ENCODE measurements around the gene ATF7IP.
"Not testable (repeated sequence)": the region's sequence is repeated elsewhere in the genome, so short reads cannot be mapped to it uniquely, and the experiment has no call there.

Gene ATF7IP

GRCh38 chr12:14394317-14395073, 29.0 kb downstream of the ATF7IP start:
- H3K4me3 ChIP-seq (ENCODE audit: control insufficient read depth, low read depth, low read length) = no peak overlapping the region
- no peak for TF ChIP-seq CTCF (conservative IDR thresholded peaks at IDR 0.05; ENCODE audit: control insufficient read depth, insufficient read depth, low read depth, low read length)
- DNase-seq (ENCODE audit: low read depth) = peak; percentile 75

GRCh38 chr12:14395074-14395778, 29.7 kb downstream of the ATF7IP start:
- no peak for TF ChIP-seq CTCF (conservative IDR thresholded peaks at IDR 0.05; ENCODE audit: control insufficient read depth, insufficient read depth, low read depth, low read length)
- H3K4me3 ChIP-seq (ENCODE audit: control insufficient read depth, low read depth, low read length) = no peak overlapping the region
- no peak for DNase-seq (ENCODE audit: low read depth)

- no peak for DNase-seq (ENCODE audit: low read depth)
- TF ChIP-seq CTCF (conservative IDR thresholded peaks at IDR 0.05; ENCODE audit: control insufficient read depth, insufficient read depth, low read depth, low read length) = no peak
- H3K4me3 ChIP-seq (ENCODE audit: control insufficient read depth, low read depth, low read length) = no peak overlapping the region
Measured at GRCh38 chr12:14396071-14396470, 30.6 kb downstream of the ATF7IP start.

- DNase-seq (ENCODE audit: low read depth) = peak; percentile 56
- TF ChIP-seq CTCF (conservative IDR thresholded peaks at IDR 0.05; ENCODE audit: control insufficient read depth, insufficient read depth, low read depth, low read length) = no peak
- no peak overlapping the region for H3K4me3 ChIP-seq (ENCODE audit: control insufficient read depth, low read depth, low read length)
Measured at GRCh38 chr12:14399871-14400270, 34.4 kb downstream of the ATF7IP start.

GRCh38 chr12:14400599-14400998, 35.1 kb downstream of the ATF7IP start:
- no peak for DNase-seq (ENCODE audit: low read depth)
- TF ChIP-seq CTCF (conservative IDR thresholded peaks at IDR 0.05; ENCODE audit: control insufficient read depth, insufficient read depth, low read depth, low read length) = no peak
- no peak overlapping the region for H3K4me3 ChIP-seq (ENCODE audit: control insufficient read depth, low read depth, low read length)

- not testable (repeated sequence) for H3K4me3 ChIP-seq (ENCODE audit: control insufficient read depth, low read depth, low read length); DNase-seq (ENCODE audit: low read depth)
Measured at GRCh38 chr12:14401267-14401666, 35.8 kb downstream of the ATF7IP start.

- H3K4me3 ChIP-seq (ENCODE audit: control insufficient read depth, low read depth, low read length) = no peak overlapping the region
- no peak for TF ChIP-seq CTCF (conservative IDR thresholded peaks at IDR 0.05; ENCODE audit: control insufficient read depth, insufficient read depth, low read depth, low read length)
Measured at GRCh38 chr12:14402697-14403096, 37.2 kb downstream of the ATF7IP start.

More at GRCh38 chr12:14402697-14403096, 37.2 kb downstream of the ATF7IP start:
- DNase-seq (ENCODE audit: low read depth) = no peak
